ENCODE results near the gene OBSCN.

- TF ChIP-seq CTCF (IDR thresholded peaks at IDR 0.05; ENCODE audit: extremely low read depth in 1 of 2, insufficient read depth in 1 of 2, low read depth in 1 of 2, low read length in 2 of 2), result no peak
- TF ChIP-seq EZH2 (IDR thresholded peaks at IDR 0.05; ENCODE audit: borderline replicate concordance, low read depth, low read length, severe bottlenecking), result no peak
- no peak for TF ChIP-seq POLR2AphosphoS5 (IDR thresholded peaks at IDR 0.05; ENCODE audit: insufficient read depth, low read depth, low read length)
Observed at GRCh38 chr1:228231189-228231588, 23.3 kb downstream of the OBSCN start.
